Fibroblast of lung (primary cell): ENCODE results near the gene BEND7.

Source experiments
- EZH2 ChIP-seq: IDR thresholded peaks from 2 replicates; pipeline ENCODE4 v1.5.1; 2012; ENCODE audit warnings: low read length, control low read depth, mild to moderate bottlenecking; ENCODE audit errors: missing control alignments
- TF ChIP-seq, protein P1 (sequence below), 2 donors: IDR thresholded peaks in 1 of 2; conservative IDR thresholded peaks in 1 of 2; 1 replicate in 1 of 2; 2 replicates in 1 of 2; pipeline ENCODE4 v1.5.1; 2011 to 2012; ENCODE audit warnings: low read length in 2 of 2, control low read depth in 1 of 2, inconsistent platforms in 1 of 2, low read depth in 1 of 2, mild to moderate bottlenecking in 1 of 2

DNA sequence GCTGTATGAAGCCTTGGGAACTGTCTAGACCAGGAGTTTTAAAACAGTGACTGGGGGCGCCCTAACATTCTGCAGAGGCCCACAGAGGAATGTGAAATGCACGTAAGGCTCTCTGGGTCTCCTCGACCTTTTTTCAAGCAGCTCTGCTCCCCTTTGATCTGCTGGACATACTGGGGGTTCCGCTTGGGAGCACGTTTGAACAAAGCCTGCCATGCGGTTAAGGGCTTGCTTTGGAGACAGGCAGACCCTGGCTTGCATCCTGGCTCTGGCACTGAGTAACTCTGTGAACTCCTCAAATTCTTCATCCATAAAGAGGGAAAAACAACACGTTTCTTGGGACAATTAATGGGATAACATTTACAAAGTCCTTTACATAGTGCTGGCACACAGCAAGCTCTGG is 7.8 kb downstream of the BEND7 start:
- TF ChIP-seq EZH2, result no peak
- TF ChIP-seq, protein P1, sequence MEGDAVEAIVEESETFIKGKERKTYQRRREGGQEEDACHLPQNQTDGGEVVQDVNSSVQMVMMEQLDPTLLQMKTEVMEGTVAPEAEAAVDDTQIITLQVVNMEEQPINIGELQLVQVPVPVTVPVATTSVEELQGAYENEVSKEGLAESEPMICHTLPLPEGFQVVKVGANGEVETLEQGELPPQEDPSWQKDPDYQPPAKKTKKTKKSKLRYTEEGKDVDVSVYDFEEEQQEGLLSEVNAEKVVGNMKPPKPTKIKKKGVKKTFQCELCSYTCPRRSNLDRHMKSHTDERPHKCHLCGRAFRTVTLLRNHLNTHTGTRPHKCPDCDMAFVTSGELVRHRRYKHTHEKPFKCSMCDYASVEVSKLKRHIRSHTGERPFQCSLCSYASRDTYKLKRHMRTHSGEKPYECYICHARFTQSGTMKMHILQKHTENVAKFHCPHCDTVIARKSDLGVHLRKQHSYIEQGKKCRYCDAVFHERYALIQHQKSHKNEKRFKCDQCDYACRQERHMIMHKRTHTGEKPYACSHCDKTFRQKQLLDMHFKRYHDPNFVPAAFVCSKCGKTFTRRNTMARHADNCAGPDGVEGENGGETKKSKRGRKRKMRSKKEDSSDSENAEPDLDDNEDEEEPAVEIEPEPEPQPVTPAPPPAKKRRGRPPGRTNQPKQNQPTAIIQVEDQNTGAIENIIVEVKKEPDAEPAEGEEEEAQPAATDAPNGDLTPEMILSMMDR (conservative IDR thresholded peaks at IDR 0.05 in 1 of 2, IDR thresholded peaks at IDR 0.05 in 1 of 2; ENCODE audit: low read depth in 1 of 2, low read length in 2 of 2), result no peak
